HG02938 (cell line): Measurements from ENCODE around the gene GLP1R.

ENCODE experiments used
- ATAC-seq: cut with Tn5 transposase; IDR thresholded peaks from one replicate; pipeline ENCODE4 v1.9.1; 2021; ENCODE audit warnings: mild to moderate bottlenecking, moderate library complexity; ENCODE audit not compliant: unreplicated experiment

GLP1R gene

GRCh38 chr6:39061588-39061987 lies 13.0 kb downstream of the GLP1R start:
- ATAC-seq = no peak

GRCh38 chr6:39062014-39062740 lies 13.6 kb downstream of the GLP1R start:
- no peak for ATAC-seq

GRCh38 chr6:39063526-39063925 lies 14.9 kb downstream of the GLP1R start:
- ATAC-seq = no peak

- ATAC-seq = no peak
Measured at GRCh38 chr6:39065561-39065960, 17.0 kb downstream of the GLP1R start.

- no peak for ATAC-seq
Measured at GRCh38 chr6:39068391-39068790, 19.8 kb downstream of the GLP1R start.

- no peak for ATAC-seq
Measured at GRCh38 chr6:39072830-39073229, 24.2 kb downstream of the GLP1R start.

GRCh38 chr6:39073471-39074355 lies 25.1 kb downstream of the GLP1R start:
- ATAC-seq = no peak

- ATAC-seq = no peak
Measured at GRCh38 chr6:39074486-39074885, 25.9 kb downstream of the GLP1R start.

- ATAC-seq = no peak
Measured at GRCh38 chr6:39075010-39075686, 26.6 kb downstream of the GLP1R start.

- no peak for ATAC-seq
Measured at GRCh38 chr6:39075807-39076622, 27.4 kb downstream of the GLP1R start.

GRCh38 chr6:39076623-39077535 lies 28.3 kb downstream of the GLP1R start:
- ATAC-seq = no peak

- no peak for ATAC-seq
Measured at GRCh38 chr6:39077882-39078594, 29.5 kb downstream of the GLP1R start.

GRCh38 chr6:39078695-39079094 lies 30.1 kb downstream of the GLP1R start:
- ATAC-seq = no peak

- no peak for ATAC-seq
Measured at GRCh38 chr6:39079197-39080125, 30.9 kb downstream of the GLP1R start.

GRCh38 chr6:39080246-39080875 lies 31.8 kb downstream of the GLP1R start:
- no peak for ATAC-seq

GRCh38 chr6:39082310-39082709 lies 33.7 kb downstream of the GLP1R start:
- ATAC-seq = no peak

GRCh38 chr6:39083231-39083634 lies 34.7 kb downstream of the GLP1R start:
- no peak for ATAC-seq
